Fibroblast of the conjunctiva (primary cell): ENCODE data around the gene SULF2.

Experiments
- DNase-seq: peaks from one replicate; pipeline ENCODE4 v3.0.0-alpha.2; 2010; ENCODE audit warnings: low read depth

Gene SULF2

GRCh38 chr20:47668313-47669151 is 116.7 kb downstream of the SULF2 start:
- DNase-seq = no peak

- no peak for DNase-seq
Observed at GRCh38 chr20:47667531-47668312, 117.6 kb downstream of the SULF2 start.

- DNase-seq = no peak
Observed at GRCh38 chr20:47667086-47667485, 118.2 kb downstream of the SULF2 start.

- DNase-seq = no peak
Observed at GRCh38 chr20:47666304-47666703, 119.0 kb downstream of the SULF2 start.

GRCh38 chr20:47665221-47665991 is 119.9 kb downstream of the SULF2 start:
- no peak for DNase-seq

GRCh38 chr20:47664744-47665143 is 120.5 kb downstream of the SULF2 start:
- DNase-seq = no peak

GRCh38 chr20:47664068-47664437 is 121.2 kb downstream of the SULF2 start:
- no peak for DNase-seq

- peak; percentile 65 for DNase-seq
Observed at GRCh38 chr20:47663354-47664067, 121.8 kb downstream of the SULF2 start.

- no peak for DNase-seq
Observed at GRCh38 chr20:47662483-47663353, 122.6 kb downstream of the SULF2 start.

- DNase-seq = no peak
Observed at GRCh38 chr20:47661714-47662113, 123.6 kb downstream of the SULF2 start.

- DNase-seq = no peak
Observed at GRCh38 chr20:47660983-47661700, 124.1 kb downstream of the SULF2 start.

- no peak for DNase-seq
Observed at GRCh38 chr20:47660602-47660905, 124.7 kb downstream of the SULF2 start.

GRCh38 chr20:47659904-47660601 is 125.2 kb downstream of the SULF2 start:
- no peak for DNase-seq

GRCh38 chr20:47656318-47656717 is 129.0 kb downstream of the SULF2 start:
- no peak for DNase-seq

- DNase-seq = no peak
Observed at GRCh38 chr20:47655635-47656034, 129.6 kb downstream of the SULF2 start.

GRCh38 chr20:47654370-47654769 is 130.9 kb downstream of the SULF2 start:
- DNase-seq = no peak

- no peak for DNase-seq
Observed at GRCh38 chr20:47653869-47654268, 131.4 kb downstream of the SULF2 start.

- no peak for DNase-seq
Observed at GRCh38 chr20:47652794-47653193, 132.5 kb downstream of the SULF2 start.

- DNase-seq = no peak
Observed at GRCh38 chr20:47652301-47652700, 133.0 kb downstream of the SULF2 start.

GRCh38 chr20:47648943-47649342 is 136.3 kb downstream of the SULF2 start:
- no peak for DNase-seq
